HCT116 (cell line): Measurements from ENCODE around the gene BCL6. TPM values are rescaled to one million over a fixed set of nuclear protein-coding genes. Genes with fewer than 3 reads are reported as not detected.

Experiments used
- ATAC-seq: fragments of 200-7000 bp; cut with Tn5 transposase; 2 replicates; pipeline ENCODE4 v1.9.1; 2020; ENCODE audit warnings: mild to moderate bottlenecking, moderate library complexity
- BruUV-seq: library from RNA; stranded (reverse); fragments of 400-500 nt; replicated peaks from 2 replicates; lab custom pipeline; 2021; lab: Mats Ljungman, UMichigan
- CTCF ChIA-PET: fragments of 300-600 bp; sonication (Branson Sonifier 250); formaldehyde crosslinking; loops from one replicate; lab custom pipeline; 2021; ENCODE audit warnings: antibody characterized with exemption; lab: Charles Lee
- POLR2A ChIA-PET: fragments of 300-600, 350-600 bp; sonication (Branson Sonifier 250); formaldehyde crosslinking; loops from one replicate; lab custom pipeline; 2021; ENCODE audit warnings: antibody characterized with exemption; lab: Charles Lee
- RAD21 ChIA-PET, 2 experiments: fragments of 300-600 bp; sonication (Branson Sonifier 250); formaldehyde crosslinking; loops; one replicate each; lab custom pipeline; 2023; ENCODE audit warnings: low total read pairs in 2 of 2; ENCODE audit not compliant: uncharacterized antibody in 2 of 2, unreplicated experiment in 2 of 2, low non-redundant PET in 1 of 2; lab: Charles Lee
- DNase-seq: peaks from one replicate; pipeline ENCODE4 v3.0.0-alpha.2; 2010; ENCODE audit warnings: low read depth, low spot score
- H2AFZ ChIP-seq: fragments of 200-600 bp; shearing (Covaris generic), sonication (generic); 2 replicates; pipeline ENCODE4 v1.6.1; 2017; ENCODE audit warnings: low read depth, mixed run types, mixed read lengths, antibody characterized with exemption, low read length; ENCODE audit not compliant: poor library complexity, severe bottlenecking
- H3K27ac ChIP-seq: 2 replicates; pipeline ENCODE4 v1.5.1; 2012; ENCODE audit warnings: low read depth, low read length
- H3K27me3 ChIP-seq: fragments of 200-600 bp; sonication (generic); 2 replicates; pipeline ENCODE4 v1.6.1; 2016; ENCODE audit warnings: mixed run types, low read length, mixed read lengths; ENCODE audit not compliant: insufficient read depth
- H3K36me3 ChIP-seq, 2 experiments: fragments of 200-500 bp in 1 of 2; fragments of 200-600 bp in 1 of 2; sonication (Bioruptor generic) in 1 of 2; sonication (generic) in 1 of 2; 2 replicates each; pipeline versions ENCODE4 v1.5.1 to v1.6.1; 2014 to 2016; ENCODE audit warnings: low read length in 2 of 2, inconsistent platforms in 1 of 2, mixed read lengths in 1 of 2, mixed run types in 1 of 2; ENCODE audit not compliant: insufficient read depth in 2 of 2, control insufficient read depth in 1 of 2
- H3K4me1 ChIP-seq, 2 experiments: fragments of 200-600 bp in 1 of 2; sonication (generic) in 1 of 2; 2 replicates each; pipeline versions ENCODE4 v1.5.1 to v1.6.1; 2012 to 2017; ENCODE audit warnings: low read length in 2 of 2, inconsistent platforms in 1 of 2, mild to moderate bottlenecking in 1 of 2, mixed read lengths in 1 of 2, mixed run types in 1 of 2, moderate library complexity in 1 of 2; ENCODE audit not compliant: insufficient read depth in 2 of 2, control insufficient read depth in 1 of 2
- H3K4me2 ChIP-seq: fragments of 200-600 bp; sonication (generic); 2 replicates; pipeline ENCODE4 v1.6.1; 2017; ENCODE audit warnings: mixed run types, low read length, mixed read lengths
- H3K4me3 ChIP-seq, 2 experiments: fragments of 200-600 bp in 1 of 2; sonication (generic) in 1 of 2; replicated peaks in 1 of 2; 2 replicates each; pipeline ENCODE4 v1.5.1; 2011 to 2016; ENCODE audit warnings: low read length in 2 of 2, control low read depth in 1 of 2, low read depth in 1 of 2, mild to moderate bottlenecking in 1 of 2, mixed read lengths in 1 of 2, mixed run types in 1 of 2
- H3K79me2 ChIP-seq: fragments of 200-600 bp; sonication (generic); 2 replicates; pipeline ENCODE4 v1.6.1; 2017; ENCODE audit warnings: mild to moderate bottlenecking, mixed run types, low read length, moderate library complexity, mixed read lengths; ENCODE audit not compliant: insufficient read depth
- H3K9ac ChIP-seq: fragments of 200-600 bp; sonication (generic); 2 replicates; pipeline ENCODE4 v1.6.1; 2016; ENCODE audit warnings: low read length, mixed read lengths
- H3K9me2 ChIP-seq: fragments of 200-600 bp; sonication (generic), shearing (Covaris generic); 2 replicates; pipeline ENCODE4 v1.6.1; 2017; ENCODE audit warnings: mixed run types, mild to moderate bottlenecking, moderate library complexity; ENCODE audit not compliant: insufficient read depth
- H3K9me3 ChIP-seq, 2 experiments: fragments of 200-500 bp in 1 of 2; fragments of 200-600 bp in 1 of 2; sonication (Bioruptor generic) in 1 of 2; sonication (generic) in 1 of 2; 2 replicates each; pipeline ENCODE4 v1.6.1; 2014 to 2017; ENCODE audit warnings: low read length in 2 of 2, mixed read lengths in 2 of 2, inconsistent platforms in 1 of 2, low read depth in 1 of 2, mild to moderate bottlenecking in 1 of 2, mixed run types in 1 of 2, moderate library complexity in 1 of 2; ENCODE audit not compliant: control insufficient read depth in 1 of 2, insufficient read depth in 1 of 2
- H4K20me1 ChIP-seq: fragments of 200-600 bp; sonication (generic), shearing (Covaris generic); 2 replicates; pipeline ENCODE4 v1.6.1; 2017; ENCODE audit warnings: mixed run types, mild to moderate bottlenecking, moderate library complexity; ENCODE audit not compliant: insufficient read depth
- ATF3 ChIP-seq: IDR thresholded peaks from 2 replicates; pipeline ENCODE4 v1.6.1; 2012
- CBX3 ChIP-seq: IDR thresholded peaks from 2 replicates; pipeline ENCODE4 v1.6.1; 2012; ENCODE audit warnings: low read depth
- CEBPB ChIP-seq: IDR thresholded peaks from 2 replicates; pipeline ENCODE4 v1.6.1; 2012; ENCODE audit warnings: low read depth
- ELF1 ChIP-seq: IDR thresholded peaks from 2 replicates; pipeline ENCODE4 v1.6.1; 2012; ENCODE audit warnings: low read depth, borderline replicate concordance
- EZH2 ChIP-seq: fragments of 200-600 bp; sonication (generic); IDR thresholded peaks from 2 replicates; pipeline ENCODE4 v1.6.1; 2017; ENCODE audit warnings: antibody characterized with exemption, mixed run types
- EZH2phosphoT487 ChIP-seq: fragments of 200-600 bp; IDR thresholded peaks from 2 replicates; pipeline ENCODE4 v1.6.1; 2018; ENCODE audit warnings: antibody characterized with exemption, borderline replicate concordance
- FOSL1 ChIP-seq: IDR thresholded peaks from 2 replicates; pipeline ENCODE4 v1.6.1; 2012; ENCODE audit warnings: low read depth
- POLR2A ChIP-seq: IDR thresholded peaks from 2 replicates; pipeline ENCODE4 v1.7.0; 2011; ENCODE audit warnings: borderline replicate concordance; ENCODE audit not compliant: insufficient read depth, insufficient read length; ENCODE audit errors: extremely low read depth
- POLR2AphosphoS5 ChIP-seq: IDR thresholded peaks from 2 replicates; pipeline ENCODE4 v1.6.1; 2011; ENCODE audit warnings: mild to moderate bottlenecking, low read depth, low read length, moderate library complexity
- RAD21 ChIP-seq: IDR thresholded peaks from 2 replicates; pipeline ENCODE4 v1.6.1; 2012; ENCODE audit warnings: low read depth, mild to moderate bottlenecking
- REST ChIP-seq: IDR thresholded peaks from 2 replicates; pipeline ENCODE4 v1.6.1; 2012; ENCODE audit warnings: low read depth
- SIN3A ChIP-seq: IDR thresholded peaks from 2 replicates; pipeline ENCODE4 v1.6.1; 2012; ENCODE audit warnings: low read depth
- SP1 ChIP-seq: IDR thresholded peaks from 2 replicates; pipeline ENCODE4 v1.6.1; 2012; ENCODE audit warnings: low read depth
- YY1 ChIP-seq: IDR thresholded peaks from 2 replicates; pipeline ENCODE4 v1.6.1; 2011; ENCODE audit warnings: low read length, low read depth, moderate library complexity, mild to moderate bottlenecking; ENCODE audit not compliant: insufficient replicate concordance; ENCODE audit errors: extremely low read depth
- ZFX ChIP-seq: fragments of 450-650 bp; IDR thresholded peaks from 2 replicates; pipeline ENCODE4 v1.6.1; 2017
- ZNF274 ChIP-seq: fragments of 200-500 bp; sonication (Bioruptor generic); IDR thresholded peaks from 2 replicates; pipeline ENCODE4 v1.6.1; 2014; ENCODE audit warnings: mild to moderate bottlenecking, low read depth, low read length, inconsistent platforms
- intact Hi-C: fragments of 100-400 bp; cut with micrococcal nuclease; formaldehyde crosslinking; loops from 2 replicates; pipeline ENCODE4 v1.10.0; 2022
- total RNA-seq: library from RNA; stranded (reverse); gene quantifications from one replicate; pipeline ENCODE4 v1.2.1, GENCODE V29; 2021; ENCODE audit not compliant: unreplicated experiment
- TF ChIP-seq, protein P1 (sequence below): IDR thresholded peaks from 2 replicates; pipeline ENCODE4 v1.6.1; 2012
- TF ChIP-seq, protein P2 (sequence below), 3 experiments: fragments of 200-600 bp in 1 of 3; sonication (generic) in 1 of 3; IDR thresholded peaks in 2 of 3; conservative IDR thresholded peaks in 1 of 3; 2 replicates each; pipeline ENCODE4 v1.5.1; 2012 to 2017; ENCODE audit warnings: low read depth in 2 of 3, low read length in 2 of 3, antibody characterized with exemption in 1 of 3, borderline replicate concordance in 1 of 3, control low read depth in 1 of 3, mild to moderate bottlenecking in 1 of 3, mixed read lengths in 1 of 3, mixed run types in 1 of 3, moderate library complexity in 1 of 3; ENCODE audit not compliant: insufficient read depth in 1 of 3

The BCL6 gene
- total RNA-seq, 1 experiment from 2014 or later, result 17.5 TPM

DNA sequence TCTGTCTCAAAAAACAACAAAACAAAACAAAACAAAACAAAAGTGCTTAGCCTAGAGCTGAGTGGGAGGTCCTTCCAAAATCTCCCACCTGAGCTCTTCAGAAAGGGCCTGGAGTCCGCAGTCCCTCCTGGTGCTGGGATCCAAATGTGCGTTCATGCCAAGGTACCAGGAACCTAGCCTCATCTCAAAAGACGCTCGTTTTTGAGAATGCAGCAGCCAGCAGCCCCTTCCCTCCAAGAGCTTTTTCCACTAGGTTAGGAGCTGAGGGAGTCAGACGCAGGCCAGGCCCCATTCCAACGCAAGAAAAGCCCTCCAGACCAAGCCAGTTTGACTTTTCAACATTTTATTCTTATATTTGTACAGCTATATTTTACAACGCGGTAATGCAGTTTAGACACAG is 24.2 kb downstream of the BCL6 start:
- H3K79me2 ChIP-seq, result no peaks in the 10 kb centered on the region
- DNase-seq, result no peak
- no peak for ATAC-seq
- H2AFZ ChIP-seq, result no peak overlapping the region
- POLR2A ChIA-PET, result no interaction called here
- H3K36me3 ChIP-seq, result peaks cover 5 to 17% of the 10 kb centered on the region in 2 experiments; a peak in 3 of 4 replicates
- H3K9me2 ChIP-seq, result no peaks in the 10 kb centered on the region
- no TSS peak for BruUV-seq
- H4K20me1 ChIP-seq, result no peaks in the 10 kb centered on the region
- H3K4me3 ChIP-seq, result no peak overlapping the region
- H3K9me3 ChIP-seq, result no peaks in the 10 kb centered on the region
- RAD21 ChIA-PET, result no interaction called here
- peaks cover 11 to 13% of the 10 kb centered on the region in 2 experiments; a peak in 3 of 4 replicates for H3K4me1 ChIP-seq
- CTCF ChIA-PET, result no interaction called here
- TF ChIP-seq SP1 (no peak), SIN3A (no peak), YY1 (no peak), CEBPB (no peak), POLR2AphosphoS5 (no peak), CBX3 (no peak), ZNF274 (no peak), RAD21 (no peak), ELF1 (no peak), POLR2A (no peak), EZH2 (no peak), REST (no peak), ZFX (no peak), ATF3 (no peak), FOSL1 (no peak), EZH2phosphoT487 (no peak)
- TF ChIP-seq, protein P1, sequence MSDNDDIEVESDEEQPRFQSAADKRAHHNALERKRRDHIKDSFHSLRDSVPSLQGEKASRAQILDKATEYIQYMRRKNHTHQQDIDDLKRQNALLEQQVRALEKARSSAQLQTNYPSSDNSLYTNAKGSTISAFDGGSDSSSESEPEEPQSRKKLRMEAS, result no peak
- TF ChIP-seq, protein P2, sequence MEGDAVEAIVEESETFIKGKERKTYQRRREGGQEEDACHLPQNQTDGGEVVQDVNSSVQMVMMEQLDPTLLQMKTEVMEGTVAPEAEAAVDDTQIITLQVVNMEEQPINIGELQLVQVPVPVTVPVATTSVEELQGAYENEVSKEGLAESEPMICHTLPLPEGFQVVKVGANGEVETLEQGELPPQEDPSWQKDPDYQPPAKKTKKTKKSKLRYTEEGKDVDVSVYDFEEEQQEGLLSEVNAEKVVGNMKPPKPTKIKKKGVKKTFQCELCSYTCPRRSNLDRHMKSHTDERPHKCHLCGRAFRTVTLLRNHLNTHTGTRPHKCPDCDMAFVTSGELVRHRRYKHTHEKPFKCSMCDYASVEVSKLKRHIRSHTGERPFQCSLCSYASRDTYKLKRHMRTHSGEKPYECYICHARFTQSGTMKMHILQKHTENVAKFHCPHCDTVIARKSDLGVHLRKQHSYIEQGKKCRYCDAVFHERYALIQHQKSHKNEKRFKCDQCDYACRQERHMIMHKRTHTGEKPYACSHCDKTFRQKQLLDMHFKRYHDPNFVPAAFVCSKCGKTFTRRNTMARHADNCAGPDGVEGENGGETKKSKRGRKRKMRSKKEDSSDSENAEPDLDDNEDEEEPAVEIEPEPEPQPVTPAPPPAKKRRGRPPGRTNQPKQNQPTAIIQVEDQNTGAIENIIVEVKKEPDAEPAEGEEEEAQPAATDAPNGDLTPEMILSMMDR (IDR thresholded peaks at IDR 0.05 in 2 of 3, conservative IDR thresholded peaks at IDR 0.05 in 1 of 3; ENCODE audit: borderline replicate concordance in 1 of 3, insufficient read depth in 1 of 3, low read depth in 2 of 3, low read length in 2 of 3), result no peak
- H3K27ac ChIP-seq, result no peak overlapping the region
- H3K27me3 ChIP-seq, result no peaks in the 10 kb centered on the region
- no peak overlapping the region for H3K9ac ChIP-seq
- intact Hi-C loops, result no loop called here
- H3K4me2 ChIP-seq, result no peak overlapping the region
